HG03097 (cell line): ENCODE results near the gene GUCA2A.
"Not testable (repeated sequence)": the region's sequence is repeated elsewhere in the genome, so short reads cannot be mapped to it uniquely, and the experiment has no call there.

Experiments used
- ATAC-seq: cut with Tn5 transposase; IDR thresholded peaks from one replicate; pipeline ENCODE4 v1.9.1; 2021; ENCODE audit not compliant: unreplicated experiment, low FRiP score

The GUCA2A gene

GRCh38 chr1:42164551-42165420 lies at the start of gene GUCA2A:
TSS of gene GUCA2A (minus strand) at chr1:42164745. CDS start at chr1:42164712, 33 bp downstream.
- no peak for ATAC-seq

GRCh38 chr1:42211224-42211623 lies 46.7 kb upstream of the GUCA2A start:
- no peak for ATAC-seq

- ATAC-seq, result no peak
Measured at GRCh38 chr1:42210421-42211133, 46.0 kb upstream of the GUCA2A start.

GRCh38 chr1:42209526-42210251 lies 45.1 kb upstream of the GUCA2A start:
- ATAC-seq, result no peak

GRCh38 chr1:42206930-42207329 lies 42.4 kb upstream of the GUCA2A start:
- not testable (repeated sequence) for ATAC-seq

GRCh38 chr1:42206164-42206563 lies 41.6 kb upstream of the GUCA2A start:
- ATAC-seq, result no peak

- ATAC-seq, result no peak
Measured at GRCh38 chr1:42201986-42202385, 37.4 kb upstream of the GUCA2A start.

- ATAC-seq, result no peak
Measured at GRCh38 chr1:42198251-42198650, 33.7 kb upstream of the GUCA2A start.

- ATAC-seq, result no peak
Measured at GRCh38 chr1:42195841-42196240, 31.3 kb upstream of the GUCA2A start.

- no peak for ATAC-seq
Measured at GRCh38 chr1:42192106-42192505, 27.6 kb upstream of the GUCA2A start.

GRCh38 chr1:42191319-42191718 lies 26.8 kb upstream of the GUCA2A start:
- no peak for ATAC-seq

- no peak for ATAC-seq
Measured at GRCh38 chr1:42189931-42190853, 25.6 kb upstream of the GUCA2A start.

GRCh38 chr1:42186152-42186551 lies 21.6 kb upstream of the GUCA2A start:
- ATAC-seq, result no peak

- no peak for ATAC-seq
Measured at GRCh38 chr1:42184616-42185015, 20.1 kb upstream of the GUCA2A start.

GRCh38 chr1:42183957-42184268 lies 19.4 kb upstream of the GUCA2A start:
- ATAC-seq, result no peak

- no peak for ATAC-seq
Measured at GRCh38 chr1:42183210-42183956, 18.8 kb upstream of the GUCA2A start.

- no peak for ATAC-seq
Measured at GRCh38 chr1:42181687-42182086, 17.1 kb upstream of the GUCA2A start.

GRCh38 chr1:42179900-42180329 lies 15.4 kb upstream of the GUCA2A start:
- no peak for ATAC-seq

- no peak for ATAC-seq
Measured at GRCh38 chr1:42179275-42179674, 14.7 kb upstream of the GUCA2A start.

GRCh38 chr1:42178249-42178648 lies 13.7 kb upstream of the GUCA2A start:
- ATAC-seq, result no peak
